Right atrium auricular region (tissue), 2 donors: ENCODE measurements around the gene SIAH3. TPM values are rescaled to one million over a fixed set of nuclear protein-coding genes. Genes with fewer than 3 reads are reported as not detected.

Source experiments
- DNase-seq: peaks from one replicate; pipeline ENCODE4 v3.0.0-alpha.2; 2019; ENCODE audit warnings: low spot score
- H3K27ac ChIP-seq, 2 donors: fragments of 200-600 bp; sonication (generic); 1 replicate in 1 of 2; 2 replicates in 1 of 2; pipeline ENCODE4 v1.5.1; 2016 to 2019
- H3K27me3 ChIP-seq, 2 donors: fragments of 200-600 bp; sonication (generic); one replicate each; pipeline versions ENCODE4 v1.5.1 to v1.6.0; 2017 to 2019
- H3K36me3 ChIP-seq: fragments of 200-600 bp; sonication (generic); one replicate; pipeline ENCODE4 v1.5.1; 2016
- H3K4me1 ChIP-seq, 2 donors: fragments of 200-600 bp; sonication (generic); one replicate each; pipeline versions ENCODE4 v1.5.1 to v1.6.0; 2017 to 2019
- H3K4me3 ChIP-seq, 2 donors: fragments of 200-600 bp; sonication (generic); 1 replicate in 1 of 2; 2 replicates in 1 of 2; pipeline ENCODE4 v1.5.1; 2017 to 2019; ENCODE audit warnings: mild to moderate bottlenecking in 1 of 2, moderate library complexity in 1 of 2
- H3K9me3 ChIP-seq, 2 donors: fragments of 200-600 bp; sonication (generic); one replicate each; pipeline ENCODE4 v1.5.1; 2019
- CTCF ChIP-seq, 2 donors: fragments of 200-600 bp; sonication (generic); IDR thresholded peaks; one replicate each; pipeline ENCODE4 v1.5.1; 2019; ENCODE audit warnings: antibody characterized with exemption in 2 of 2
- total RNA-seq, 2 donors: library from RNA; depleted of rRNA; stranded (reverse); fragments of >200 nt; gene quantifications; one replicate each; pipeline ENCODE4 v1.1.0, GENCODE V29; 2016

The SIAH3 gene
- total RNA-seq, 2 donors from 2014 or later = not detected

GRCh38 chr13:45737571-45738017 lies 114.0 kb downstream of the SIAH3 start:
- Histone ChIP-seq H3K27ac (no peak overlapping the region), H3K27me3 (no peaks in the 10 kb centered on the region), H3K4me3 (no peak overlapping the region), H3K9me3 (no peaks in the 10 kb centered on the region), H3K36me3 (no peaks in the 10 kb centered on the region), H3K4me1 (no peaks in the 10 kb centered on the region)
- no peak for DNase-seq
- no peak for TF ChIP-seq CTCF (IDR thresholded peaks at IDR 0.05)

GRCh38 chr13:45733361-45733760 lies 118.2 kb downstream of the SIAH3 start:
- TF ChIP-seq CTCF (IDR thresholded peaks at IDR 0.05) = no peak
- Histone ChIP-seq H3K9me3 (no peaks in the 10 kb centered on the region), H3K27ac (no peak overlapping the region), H3K4me1 (no peaks in the 10 kb centered on the region), H3K4me3 (no peak overlapping the region), H3K36me3 (no peaks in the 10 kb centered on the region), H3K27me3 (no peaks in the 10 kb centered on the region)
- DNase-seq = no peak

DNA sequence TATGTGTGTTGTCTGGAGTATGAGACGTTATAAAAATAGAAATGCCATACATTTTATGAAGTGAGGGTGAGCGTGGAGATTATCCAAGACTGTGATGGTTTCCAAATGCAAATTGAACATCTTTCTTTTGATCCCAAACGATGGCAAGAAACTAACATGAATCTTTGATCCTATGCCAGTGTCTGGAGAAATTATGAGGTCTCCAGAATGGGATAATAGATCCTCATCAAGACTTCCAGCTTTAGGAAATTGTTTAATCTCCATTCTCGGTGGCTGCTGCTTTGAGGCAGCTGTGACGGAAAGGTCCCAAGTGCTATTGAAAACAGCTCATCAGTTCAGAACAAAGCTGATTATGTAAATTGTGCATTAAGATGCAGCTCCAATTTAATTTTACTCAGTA lies 118.6 kb downstream of the SIAH3 start:
- Histone ChIP-seq H3K36me3 (no peaks in the 10 kb centered on the region), H3K4me3 (no peak overlapping the region), H3K4me1 (no peaks in the 10 kb centered on the region), H3K9me3 (no peaks in the 10 kb centered on the region), H3K27me3 (no peaks in the 10 kb centered on the region), H3K27ac (no peak overlapping the region)
- DNase-seq = no peak
- TF ChIP-seq CTCF (IDR thresholded peaks at IDR 0.05) = no peak

DNA sequence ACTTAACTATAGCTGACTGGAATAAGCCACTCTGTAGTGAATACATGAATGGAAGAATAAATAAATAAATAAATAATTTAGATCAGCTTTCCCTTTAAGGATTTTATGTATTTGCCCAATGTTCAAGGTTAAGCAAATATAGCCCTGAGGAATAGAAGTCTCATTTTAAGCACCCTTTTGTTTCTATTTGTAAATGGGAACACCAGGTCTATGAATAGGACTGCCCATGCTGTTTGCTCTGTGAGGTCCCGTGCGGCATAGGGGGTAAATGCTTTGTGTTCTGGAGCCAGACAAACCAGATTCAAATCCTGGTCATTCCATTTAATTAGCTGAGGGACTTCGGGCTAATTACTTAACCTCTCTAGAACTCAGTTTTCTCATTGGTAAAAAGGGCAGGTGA lies 120.1 kb downstream of the SIAH3 start:
- no peak for TF ChIP-seq CTCF (IDR thresholded peaks at IDR 0.05)
- no peaks in the 10 kb centered on the region for H3K27me3 ChIP-seq
- no peak overlapping the region for H3K27ac ChIP-seq
- no peaks in the 10 kb centered on the region for H3K4me1 ChIP-seq
- no peaks in the 10 kb centered on the region for H3K9me3 ChIP-seq
- DNase-seq = no peak
- no peak overlapping the region for H3K4me3 ChIP-seq
- no peaks in the 10 kb centered on the region for H3K36me3 ChIP-seq

DNA sequence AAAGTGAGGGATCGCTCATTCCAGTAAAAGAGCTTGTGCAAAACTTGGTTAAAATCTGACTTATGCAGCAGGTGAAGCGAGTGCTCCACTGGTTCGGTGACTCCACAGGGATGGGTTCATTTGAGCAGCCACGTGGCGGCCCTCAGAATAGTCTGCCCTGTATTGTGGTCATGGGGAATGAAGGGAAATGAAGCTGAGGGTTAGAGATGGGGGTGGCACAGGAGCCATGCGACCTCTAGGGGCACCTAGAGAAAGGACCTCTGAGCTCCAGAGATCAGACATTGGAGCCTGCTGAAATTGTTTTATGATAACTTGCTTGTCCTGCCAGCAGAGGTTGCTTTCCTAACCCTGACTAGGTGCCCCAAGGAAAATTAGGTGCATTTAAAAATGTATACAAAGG lies 122.8 kb downstream of the SIAH3 start:
- DNase-seq = no peak
- TF ChIP-seq CTCF (IDR thresholded peaks at IDR 0.05) = no peak
- Histone ChIP-seq H3K27ac (no peak overlapping the region), H3K36me3 (no peaks in the 10 kb centered on the region), H3K9me3 (no peaks in the 10 kb centered on the region), H3K4me1 (no peaks in the 10 kb centered on the region), H3K27me3 (no peaks in the 10 kb centered on the region), H3K4me3 (no peak overlapping the region)

Other genes with a start within 250 kb of the SIAH3 start
- gene ERICH6B, start 236.0 kb downstream of the SIAH3 start, total RNA-seq = not detected
- gene CBY2, start 149.4 kb downstream of the SIAH3 start, total RNA-seq = not detected
- 10 to 100 TPM; 18.2 to 21.0 TPM for gene ZC3H13, start 201.0 kb upstream of the SIAH3 start, total RNA-seq